A673 (cell line): Measurements from ENCODE around the gene AGAP1.

Source experiments
- CTCF ChIP-seq: fragments of 300-800, 200-600 bp; sonication (generic); conservative IDR thresholded peaks from 2 replicates; pipeline ENCODE4 v1.5.1; 2017; ENCODE audit warnings: low read depth, mild to moderate bottlenecking, antibody characterized with exemption, low read length, moderate library complexity, mixed read lengths
- EZH2 ChIP-seq: fragments of 200-600 bp; sonication (generic); IDR thresholded peaks from 2 replicates; pipeline ENCODE4 v1.6.1; 2017; ENCODE audit warnings: borderline replicate concordance, low read depth, mild to moderate bottlenecking, mixed read lengths, antibody characterized with exemption, low read length; ENCODE audit not compliant: poor library complexity, severe bottlenecking

DNA sequence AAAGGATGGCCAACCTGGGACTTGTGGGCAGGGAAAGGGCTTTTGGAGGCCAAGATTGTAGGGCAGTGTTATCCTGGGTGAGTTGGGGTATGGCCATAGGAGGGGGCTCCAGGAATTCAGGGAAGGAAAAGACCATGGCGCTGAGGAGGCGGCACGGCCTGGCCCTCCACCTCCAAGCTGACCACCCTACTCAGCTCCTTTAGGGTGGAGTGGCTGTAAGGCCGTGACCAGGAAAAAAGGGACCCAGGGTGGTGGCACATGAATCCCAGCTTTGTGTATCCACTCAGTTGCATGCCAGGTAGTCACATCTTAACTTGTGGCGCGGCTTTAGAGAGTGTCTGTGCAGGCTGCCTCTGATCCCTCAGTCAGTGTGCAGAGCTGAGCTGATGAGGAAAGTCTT lies 168.1 kb downstream of the AGAP1 start:
- TF ChIP-seq EZH2 (no peak), CTCF (no peak)
